MM.1S (cell line): ENCODE measurements around the gene CDH12.

ENCODE experiments used
- EZH2 ChIP-seq: fragments of 300-600 bp; sonication (generic); optimal IDR thresholded peaks from 2 replicates; pipeline ENCODE3; 2017; ENCODE audit warnings: low read depth, mild to moderate bottlenecking, antibody characterized with exemption, low read length, mixed read lengths
- EZH2phosphoT487 ChIP-seq: fragments of 300-600 bp; sonication (generic); IDR thresholded peaks from 2 replicates; pipeline ENCODE4 v1.6.1; 2018; ENCODE audit warnings: antibody characterized with exemption, low read length
- TF ChIP-seq, protein P1 (sequence below): fragments of 300-600 bp; sonication (generic); IDR thresholded peaks from 2 replicates; pipeline ENCODE4 v1.5.1; 2016; ENCODE audit warnings: antibody characterized with exemption, low read length, mixed read lengths

DNA sequence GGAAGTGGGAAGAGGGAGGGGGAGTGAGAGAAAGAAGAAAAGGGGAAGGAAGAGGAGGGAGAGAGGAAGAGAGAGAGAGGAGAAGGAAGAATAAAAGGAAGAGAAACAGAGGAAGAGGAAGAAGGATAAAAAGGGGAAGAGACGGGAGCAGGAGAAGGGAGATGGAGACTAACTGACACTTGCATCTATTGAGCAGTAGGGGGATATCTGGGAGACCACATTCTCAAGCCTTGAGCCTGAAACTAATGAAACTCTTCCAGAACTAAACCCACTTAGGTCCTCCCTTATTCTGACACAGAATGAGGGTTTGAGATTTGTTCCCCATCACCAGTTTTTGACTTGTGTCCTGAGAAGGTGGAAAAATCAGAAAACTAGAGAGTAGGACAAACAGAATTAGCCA, 533.3 kb downstream of the CDH12 start:
- TF ChIP-seq, protein P1, sequence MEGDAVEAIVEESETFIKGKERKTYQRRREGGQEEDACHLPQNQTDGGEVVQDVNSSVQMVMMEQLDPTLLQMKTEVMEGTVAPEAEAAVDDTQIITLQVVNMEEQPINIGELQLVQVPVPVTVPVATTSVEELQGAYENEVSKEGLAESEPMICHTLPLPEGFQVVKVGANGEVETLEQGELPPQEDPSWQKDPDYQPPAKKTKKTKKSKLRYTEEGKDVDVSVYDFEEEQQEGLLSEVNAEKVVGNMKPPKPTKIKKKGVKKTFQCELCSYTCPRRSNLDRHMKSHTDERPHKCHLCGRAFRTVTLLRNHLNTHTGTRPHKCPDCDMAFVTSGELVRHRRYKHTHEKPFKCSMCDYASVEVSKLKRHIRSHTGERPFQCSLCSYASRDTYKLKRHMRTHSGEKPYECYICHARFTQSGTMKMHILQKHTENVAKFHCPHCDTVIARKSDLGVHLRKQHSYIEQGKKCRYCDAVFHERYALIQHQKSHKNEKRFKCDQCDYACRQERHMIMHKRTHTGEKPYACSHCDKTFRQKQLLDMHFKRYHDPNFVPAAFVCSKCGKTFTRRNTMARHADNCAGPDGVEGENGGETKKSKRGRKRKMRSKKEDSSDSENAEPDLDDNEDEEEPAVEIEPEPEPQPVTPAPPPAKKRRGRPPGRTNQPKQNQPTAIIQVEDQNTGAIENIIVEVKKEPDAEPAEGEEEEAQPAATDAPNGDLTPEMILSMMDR, result no peak
- TF ChIP-seq EZH2, result no peak
- no peak for TF ChIP-seq EZH2phosphoT487
